H9 (cell line): ENCODE data around the gene KCTD17. TPM values are rescaled to one million over a fixed set of nuclear protein-coding genes. Genes with fewer than 3 reads are reported as not detected.

Source experiments
- DNase-seq: peaks from one replicate; pipeline ENCODE4 v3.0.0-alpha.2; 2017
- H2AFZ ChIP-seq: one replicate; pipeline ENCODE4 v1.6.1; 2013; ENCODE audit warnings: mild to moderate bottlenecking, low read length, control low read depth, moderate library complexity
- H2AK5ac ChIP-seq: 2 replicates; pipeline ENCODE4 v1.6.1; 2013; ENCODE audit warnings: low read length, control low read depth, mixed read lengths; ENCODE audit not compliant: insufficient read length
- H2BK120ac ChIP-seq: one replicate; pipeline ENCODE4 v1.6.1; 2013; ENCODE audit warnings: low read depth, mild to moderate bottlenecking, low read length, control low read depth, inconsistent platforms; ENCODE audit not compliant: poor library complexity, severe bottlenecking
- H2BK12ac ChIP-seq: 2 replicates; pipeline ENCODE4 v1.6.1; 2013; ENCODE audit warnings: low read length, control low read depth, mixed read lengths, low read depth; ENCODE audit not compliant: insufficient read length
- H2BK15ac ChIP-seq: 2 replicates; pipeline ENCODE4 v1.6.1; 2013; ENCODE audit warnings: low read depth, low read length, control low read depth
- H2BK20ac ChIP-seq: one replicate; pipeline ENCODE4 v1.6.1; 2013; ENCODE audit warnings: low read depth, mild to moderate bottlenecking, low read length, control low read depth, inconsistent platforms; ENCODE audit not compliant: poor library complexity, severe bottlenecking
- H2BK5ac ChIP-seq: 2 replicates; pipeline ENCODE4 v1.6.1; 2013; ENCODE audit warnings: low read length, control low read depth, mixed read lengths; ENCODE audit not compliant: insufficient read length
- H3K14ac ChIP-seq: 2 replicates; pipeline ENCODE4 v1.6.1; 2013; ENCODE audit warnings: low read length, control low read depth; ENCODE audit not compliant: insufficient read depth
- H3K18ac ChIP-seq: 2 replicates; pipeline ENCODE4 v1.6.1; 2013; ENCODE audit warnings: low read depth, mild to moderate bottlenecking, mixed read lengths, low read length, control low read depth; ENCODE audit not compliant: insufficient read length
- H3K23ac ChIP-seq: 2 replicates; pipeline ENCODE4 v1.6.1; 2013; ENCODE audit warnings: low read length, control low read depth, mixed read lengths, low read depth; ENCODE audit not compliant: insufficient read length
- H3K23me2 ChIP-seq: 2 replicates; pipeline ENCODE4 v1.6.1; 2013; ENCODE audit warnings: low read depth, mild to moderate bottlenecking, mixed read lengths, low read length, control low read depth; ENCODE audit not compliant: insufficient read length, poor library complexity, severe bottlenecking
- H3K27ac ChIP-seq: 2 replicates; pipeline ENCODE4 v1.5.1; 2013; ENCODE audit warnings: low read length, control low read depth, mixed read lengths, low read depth; ENCODE audit not compliant: insufficient read length
- H3K27me3 ChIP-seq: 2 replicates; pipeline ENCODE4 v1.6.1; 2013; ENCODE audit warnings: low read length, control low read depth, inconsistent platforms; ENCODE audit not compliant: insufficient read depth
- H3K4ac ChIP-seq: 2 replicates; pipeline ENCODE4 v1.6.1; 2013; ENCODE audit warnings: low read depth, mild to moderate bottlenecking, control low read depth, inconsistent platforms, low read length, moderate library complexity
- H3K4me1 ChIP-seq: 2 replicates; pipeline ENCODE4 v1.6.1; 2013; ENCODE audit warnings: low read length, control low read depth, inconsistent platforms; ENCODE audit not compliant: insufficient read depth
- H3K4me2 ChIP-seq: 2 replicates; pipeline ENCODE4 v1.6.1; 2013; ENCODE audit warnings: low read length, control low read depth, mixed read lengths; ENCODE audit not compliant: insufficient read length, insufficient read depth
- H3K56ac ChIP-seq: 2 replicates; pipeline ENCODE4 v1.6.1; 2013; ENCODE audit warnings: low read depth, mild to moderate bottlenecking, mixed read lengths, low read length, control low read depth; ENCODE audit not compliant: insufficient read length
- H3K79me1 ChIP-seq: 2 replicates; pipeline ENCODE4 v1.6.1; 2013; ENCODE audit warnings: low read depth, mild to moderate bottlenecking, moderate library complexity, low read length, control low read depth, inconsistent platforms; ENCODE audit not compliant: insufficient read depth, poor library complexity, severe bottlenecking
- H3K79me2 ChIP-seq: 2 replicates; pipeline ENCODE4 v1.6.1; 2013; ENCODE audit warnings: low read length, control low read depth, inconsistent platforms; ENCODE audit not compliant: insufficient read depth
- H3K9ac ChIP-seq: 2 replicates; pipeline ENCODE4 v1.6.1; 2013; ENCODE audit warnings: low read length, control low read depth, mixed read lengths; ENCODE audit not compliant: insufficient read length; ENCODE audit errors: extremely low read depth
- H3K9me3 ChIP-seq: one replicate; pipeline ENCODE4 v1.6.1; 2013; ENCODE audit warnings: low read depth, low read length, inconsistent platforms; ENCODE audit not compliant: control insufficient read depth
- H3T11ph ChIP-seq: one replicate; pipeline ENCODE4 v1.6.1; 2013; ENCODE audit warnings: mild to moderate bottlenecking, low read length, control low read depth, inconsistent platforms
- H4K20me1 ChIP-seq: one replicate; pipeline ENCODE4 v1.6.1; 2013; ENCODE audit not compliant: control insufficient read depth, insufficient read length, insufficient read depth
- H4K5ac ChIP-seq: 2 replicates; pipeline ENCODE4 v1.6.1; 2013; ENCODE audit warnings: low read depth, mild to moderate bottlenecking, mixed read lengths, low read length, control low read depth; ENCODE audit not compliant: insufficient read length
- H4K8ac ChIP-seq: replicated peaks from 2 replicates; pipeline ENCODE4 v1.6.1; 2013; ENCODE audit warnings: low read length, control low read depth, mixed read lengths, low read depth; ENCODE audit not compliant: insufficient read length
- H4K91ac ChIP-seq: 2 replicates; pipeline ENCODE4 v1.6.1; 2013; ENCODE audit warnings: low read depth, mild to moderate bottlenecking, moderate library complexity, mixed read lengths, low read length, control low read depth; ENCODE audit not compliant: insufficient read length
- H3K27ac Mint-ChIP-seq, 3 experiments: 2 replicates in 2 of 3; 3 replicates in 1 of 3; pipeline ENCODE4 v1.8.0; 2020 to 2021; ENCODE audit warnings: mixed read lengths in 3 of 3, mild to moderate bottlenecking in 1 of 3, moderate library complexity in 1 of 3
- H3K27me3 Mint-ChIP-seq: 2 replicates; pipeline ENCODE4 v1.8.0; 2021; ENCODE audit warnings: low read depth, mild to moderate bottlenecking, moderate library complexity, mixed read lengths
- H3K36me3 Mint-ChIP-seq, 3 experiments: 2 replicates in 2 of 3; 3 replicates in 1 of 3; pipeline ENCODE4 v1.8.0; 2020 to 2021; ENCODE audit warnings: low read depth in 3 of 3, mixed read lengths in 3 of 3; ENCODE audit not compliant: insufficient read depth in 1 of 3
- H3K4me1 Mint-ChIP-seq, 2 experiments: 2 replicates each; pipeline ENCODE4 v1.8.0; 2020; ENCODE audit warnings: mixed read lengths in 2 of 2
- H3K4me3 Mint-ChIP-seq, 2 experiments: 2 replicates in 1 of 2; 3 replicates in 1 of 2; pipeline ENCODE4 v1.8.0; 2020 to 2021; ENCODE audit warnings: mild to moderate bottlenecking in 2 of 2, mixed read lengths in 2 of 2, moderate library complexity in 1 of 2
- H3K9me3 Mint-ChIP-seq, 2 experiments: 2 replicates in 1 of 2; 3 replicates in 1 of 2; pipeline ENCODE4 v1.8.0; 2020; ENCODE audit warnings: mild to moderate bottlenecking in 2 of 2, mixed read lengths in 2 of 2, moderate library complexity in 1 of 2
- CTCF ChIP-seq: fragments of 200-600 bp; sonication (generic); conservative IDR thresholded peaks from 3 replicates; pipeline ENCODE4 v1.8.0; 2021; ENCODE audit warnings: antibody characterized with exemption, mild to moderate bottlenecking
- WGBS: extraction: QIAGEN DNeasy Blood & Tissue Kit; methylation state at CpG from one replicate; pipeline ENCODE4 v1.1.7; 2013; ENCODE audit warnings: missing lambda C conversion rate, low lambda C conversion rate, mixed read lengths; ENCODE audit not compliant: insufficient read length; ENCODE audit errors: extremely low coverage; 5-methylcytosine and 5-hydroxymethylcytosine counted together
- total RNA-seq: library from RNA; stranded (reverse); gene quantifications from 2 replicates; pipeline ENCODE4 v1.2.1, GENCODE V29; 2021

Gene KCTD17
- total RNA-seq, 1 experiment from 2014 or later, result 34.1 TPM

- Histone ChIP-seq H2AFZ (no peak overlapping the region), H2BK12ac (no peak overlapping the region), H2BK15ac (no peak overlapping the region), H3T11ph (no peak overlapping the region), H3K9me3 (no peaks in the 10 kb centered on the region), H2BK5ac (no peak overlapping the region), H2BK120ac (no peak overlapping the region), H3K4ac (no peak overlapping the region), H3K4me1 (no peaks in the 10 kb centered on the region; the same call in 1 of the 2 replicates), H3K23me2 (peaks cover 3% of the 10 kb centered on the region), H4K91ac (no peak overlapping the region), H3K4me2 (no peak overlapping the region), H3K79me2 (peaks cover 2% of the 10 kb centered on the region; the same call in 1 of the 2 replicates), H2AK5ac (no peak overlapping the region), H4K5ac (no peak overlapping the region), H4K8ac (no peak overlapping the region), H3K56ac (no peak overlapping the region), H3K18ac (no peak overlapping the region), H3K14ac (no peak overlapping the region), H3K79me1 (no peaks in the 10 kb centered on the region), H3K27me3 (no peaks in the 10 kb centered on the region), H4K20me1 (peaks cover 2% of the 10 kb centered on the region), H2BK20ac (no peak overlapping the region), H3K27ac (no peak overlapping the region), H3K23ac (no peak overlapping the region), H3K9ac (no peak overlapping the region)
- no peak overlapping the region for H3K27ac Mint-ChIP-seq
- no peak for TF ChIP-seq CTCF
- no peak for DNase-seq
- no CpG with 5 or more reads among the region's 5 CpGs for WGBS
- H3K27me3 Mint-ChIP-seq, result no peaks in the 10 kb centered on the region
- no peaks in the 10 kb centered on the region for H3K9me3 Mint-ChIP-seq
- H3K4me3 Mint-ChIP-seq, result no peak overlapping the region; a peak in 1 of 5 replicates
- H3K4me1 Mint-ChIP-seq, result peaks cover 19 to 32% of the 10 kb centered on the region in 2 experiments
- peaks cover 14 to 36% (median 25%) of the 10 kb centered on the region in 3 experiments; a peak in 6 of 7 replicates for H3K36me3 Mint-ChIP-seq
Observed at GRCh38 chr22:37021041-37021440, 30.5 kb upstream of the KCTD17 start.
